Stimulated activated CD4-positive, alpha-beta T cell treated with anti-CD3 and anti-CD28 coated beads, Interleukin-2, amount 100 ng/mL, for 48 hours (primary cell): ENCODE data around the gene MED12.
"Not testable (repeated sequence)": the region's sequence is repeated elsewhere in the genome, so short reads cannot be mapped to it uniquely, and the experiment has no call there.

ENCODE experiments used
- DNase-seq, 2 donors: peaks; one replicate each; pipeline ENCODE4 v3.0.0-alpha.2; 2020

MED12 gene

DNA sequence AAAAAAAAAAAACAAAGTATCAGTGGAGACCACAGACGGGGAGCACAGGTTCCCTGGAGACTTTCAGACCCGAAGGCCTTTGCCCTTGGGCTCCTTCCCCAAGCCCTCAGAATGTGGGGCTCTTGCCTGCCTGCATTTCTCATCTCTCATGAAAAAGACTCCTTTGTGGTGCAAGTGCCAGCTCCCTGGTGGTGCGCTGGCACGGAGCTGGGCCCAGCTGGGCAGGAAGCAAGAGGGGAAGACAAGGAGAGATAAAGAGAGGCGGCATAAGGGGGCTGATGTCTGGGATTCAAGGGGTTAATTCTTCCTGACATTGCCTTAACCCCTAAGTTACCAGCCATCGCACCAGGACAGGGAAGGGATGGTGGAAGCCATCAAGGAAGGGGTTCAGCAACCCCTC lies 48.1 kb downstream of the MED12 start:
- DNase-seq = no peak

DNA sequence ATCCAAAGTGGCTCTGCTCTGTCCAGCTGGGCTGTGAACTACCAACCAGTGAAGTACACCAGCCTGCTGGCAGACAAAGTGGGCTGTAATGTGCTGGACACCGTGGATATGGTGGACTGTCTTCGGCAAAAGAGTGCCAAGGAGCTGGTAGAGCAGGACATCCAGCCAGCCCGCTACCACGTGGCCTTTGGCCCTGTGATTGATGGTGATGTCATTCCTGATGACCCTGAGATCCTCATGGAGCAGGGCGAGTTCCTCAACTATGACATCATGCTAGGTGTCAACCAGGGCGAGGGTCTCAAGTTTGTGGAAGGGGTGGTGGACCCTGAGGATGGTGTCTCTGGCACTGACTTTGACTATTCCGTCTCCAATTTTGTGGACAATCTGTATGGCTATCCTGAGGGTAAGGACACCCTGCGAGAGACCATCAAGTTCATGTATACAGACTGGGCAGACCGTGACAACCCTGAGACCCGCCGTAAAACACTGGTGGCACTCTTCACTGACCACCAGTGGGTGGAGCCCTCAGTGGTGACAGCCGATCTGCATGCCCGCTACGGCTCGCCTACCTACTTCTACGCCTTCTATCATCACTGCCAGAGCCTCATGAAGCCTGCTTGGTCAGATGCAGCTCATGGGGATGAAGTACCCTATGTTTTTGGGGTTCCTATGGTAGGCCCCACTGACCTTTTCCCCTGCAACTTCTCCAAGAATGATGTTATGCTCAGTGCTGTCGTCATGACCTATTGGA lies 48.8 kb downstream of the MED12 start:
- DNase-seq = no peak

DNA sequence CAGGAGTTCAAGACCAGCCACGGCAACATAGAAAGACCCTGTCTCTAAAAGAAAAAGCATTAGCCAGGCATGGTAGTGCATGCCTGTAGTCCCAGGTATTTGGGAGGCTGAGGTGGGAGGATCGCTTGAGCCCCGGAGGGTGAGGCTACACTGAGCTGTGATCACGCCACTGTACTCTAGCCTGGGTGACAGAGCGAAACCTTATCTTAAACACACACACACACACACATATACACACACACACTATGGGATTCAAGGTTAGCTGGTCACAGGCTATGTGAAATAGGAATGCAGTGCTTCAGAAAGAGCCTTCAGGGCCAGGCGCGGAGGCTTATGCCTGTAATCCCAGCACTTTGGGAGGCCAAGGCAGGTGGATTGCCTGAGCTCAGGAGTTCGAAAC lies 49.7 kb downstream of the MED12 start:
- no peak for DNase-seq

DNA sequence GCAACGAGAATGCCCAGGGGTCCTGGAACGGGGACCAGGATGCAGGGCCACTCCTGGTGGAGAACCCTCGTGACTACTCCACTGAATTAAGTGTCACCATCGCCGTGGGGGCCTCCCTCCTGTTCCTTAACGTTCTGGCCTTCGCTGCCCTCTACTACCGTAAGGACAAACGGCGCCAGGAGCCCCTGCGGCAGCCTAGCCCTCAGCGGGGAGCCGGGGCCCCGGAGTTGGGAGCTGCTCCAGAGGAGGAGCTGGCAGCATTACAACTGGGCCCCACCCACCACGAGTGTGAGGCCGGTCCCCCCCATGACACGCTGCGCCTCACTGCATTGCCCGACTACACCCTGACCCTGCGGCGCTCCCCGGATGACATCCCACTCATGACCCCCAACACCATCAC lies 51.2 kb downstream of the MED12 start:
- no peak for DNase-seq

DNA sequence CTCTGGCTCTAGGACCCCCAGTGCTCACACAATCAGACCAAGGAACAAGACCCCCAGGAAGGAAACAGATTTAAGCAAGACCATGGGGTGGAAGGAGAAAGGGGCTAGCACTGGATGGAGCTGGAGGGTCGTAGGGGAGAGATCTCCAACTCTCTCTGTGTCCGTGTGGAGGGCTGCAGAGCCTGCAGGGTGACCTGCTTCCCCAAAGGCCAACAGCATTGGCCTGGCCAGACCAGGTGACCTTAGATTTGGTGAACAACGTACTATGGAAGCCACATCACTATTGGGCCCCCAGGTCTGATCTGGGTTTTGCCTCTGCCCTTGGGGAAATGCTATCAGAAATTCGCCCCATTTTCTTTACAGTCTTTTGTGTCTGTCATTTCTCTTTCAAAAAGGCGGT lies 52.3 kb downstream of the MED12 start:
- no peak for DNase-seq

DNA sequence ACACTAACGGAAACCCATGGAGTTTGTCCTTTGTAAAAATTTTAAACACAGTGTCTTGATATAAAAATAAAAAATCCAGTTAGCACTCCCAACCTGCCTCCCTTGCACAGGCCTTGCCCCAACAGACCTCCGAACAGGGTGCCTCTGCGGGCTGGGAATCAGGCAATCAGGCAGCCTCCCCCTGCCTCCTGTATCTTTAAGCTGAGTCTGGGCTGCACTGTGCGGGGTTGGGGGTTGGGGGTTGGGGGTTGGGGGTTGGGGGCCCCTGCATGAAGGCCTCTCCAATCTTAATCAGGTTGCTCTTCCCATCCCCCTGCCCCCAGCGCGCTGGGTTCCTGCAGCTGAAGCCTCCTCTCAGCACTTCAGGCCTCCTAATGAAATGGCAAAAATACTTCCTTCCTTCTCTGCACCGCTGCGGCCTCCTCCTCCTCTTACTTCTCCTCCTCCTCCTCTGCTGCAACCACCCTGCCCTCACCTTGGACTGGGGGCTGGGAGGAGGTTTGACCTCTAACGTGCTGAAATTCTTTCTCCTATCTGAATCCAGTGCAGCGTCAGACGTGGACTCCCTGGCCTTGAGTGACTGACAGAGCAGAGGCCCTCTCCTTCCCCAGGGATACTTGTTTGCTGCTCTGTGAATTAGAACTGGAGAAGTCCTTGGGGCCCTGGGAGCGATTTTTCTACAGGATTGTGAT lies 52.9 kb downstream of the MED12 start:
- no peak for DNase-seq

DNA sequence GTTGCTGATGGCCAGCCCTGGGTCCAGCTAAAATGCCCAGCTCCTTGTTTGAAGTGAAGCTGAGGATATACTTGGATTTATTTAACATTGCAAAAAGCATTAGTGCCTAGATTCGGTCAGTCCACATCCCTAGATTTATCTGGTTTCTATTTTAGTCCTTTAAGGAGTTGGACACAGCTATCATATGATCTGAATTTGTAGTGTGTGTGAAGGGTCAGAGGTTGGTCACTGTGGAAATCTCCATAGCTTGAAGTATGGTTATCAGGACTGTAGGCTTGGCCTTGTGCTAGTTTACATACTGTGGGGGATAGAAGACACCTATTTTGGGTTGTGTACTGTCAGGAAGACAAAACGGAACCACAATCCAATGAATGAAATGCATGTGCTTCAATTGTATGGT lies 55.0 kb downstream of the MED12 start:
- DNase-seq = no peak

DNA sequence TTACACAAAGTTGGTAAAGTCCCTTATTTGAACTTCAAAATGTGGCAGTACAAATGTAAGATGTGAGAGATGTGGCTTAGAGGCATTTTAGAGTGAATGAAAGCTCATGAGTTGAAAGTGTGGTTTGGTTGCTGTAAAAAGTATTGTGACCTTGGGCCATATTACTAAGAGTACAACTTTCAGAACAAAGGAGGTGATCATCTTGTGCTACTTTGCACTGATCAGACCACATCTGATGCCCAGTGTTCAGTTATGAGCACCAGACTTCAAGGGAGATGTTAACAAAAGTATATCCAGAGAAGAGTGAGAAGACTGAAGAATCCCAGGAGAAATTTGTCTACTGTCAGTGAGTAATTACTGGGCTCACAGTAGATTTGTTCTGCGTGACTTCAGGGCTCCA lies 56.4 kb downstream of the MED12 start:
- no peak for DNase-seq

DNA sequence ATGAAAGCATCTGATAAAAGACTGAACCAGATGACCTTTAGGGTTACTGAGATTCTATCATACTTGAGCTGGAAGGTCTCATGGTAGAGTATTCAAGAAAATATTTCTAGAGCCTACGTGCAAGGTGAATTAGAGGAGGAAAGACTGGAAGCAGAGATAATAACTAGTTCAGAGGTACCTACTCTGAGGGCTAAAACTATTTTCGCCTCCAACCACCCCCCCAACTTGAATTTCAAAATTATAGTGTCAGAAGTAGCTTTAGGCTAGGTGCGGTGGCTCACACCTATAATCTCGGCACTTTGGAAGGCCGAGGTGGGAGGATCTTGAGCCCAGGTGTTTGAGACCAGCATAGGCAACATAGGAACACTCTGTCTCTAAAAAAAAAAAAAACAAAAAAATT lies 57.1 kb downstream of the MED12 start:
- DNase-seq = no peak

DNA sequence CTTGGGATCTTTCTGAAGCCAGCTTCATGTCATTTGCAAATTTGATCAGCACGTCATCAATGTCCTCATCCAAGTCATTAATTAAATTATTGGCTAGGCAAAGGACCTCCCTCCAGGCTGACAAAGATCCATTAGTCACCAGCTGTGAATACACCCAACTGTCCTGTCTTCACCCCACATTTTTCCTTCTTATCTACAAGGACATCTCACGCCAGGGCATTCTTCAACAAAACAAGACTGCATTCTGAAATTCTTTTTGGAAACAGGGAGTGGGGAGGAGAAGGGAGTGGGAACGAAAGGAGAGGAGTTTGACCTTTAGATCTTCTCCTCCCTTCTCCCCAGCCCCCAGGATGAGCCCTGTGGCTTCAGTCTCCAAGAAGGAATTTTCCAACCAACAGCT lies 58.9 kb downstream of the MED12 start:
- DNase-seq = no peak

DNA sequence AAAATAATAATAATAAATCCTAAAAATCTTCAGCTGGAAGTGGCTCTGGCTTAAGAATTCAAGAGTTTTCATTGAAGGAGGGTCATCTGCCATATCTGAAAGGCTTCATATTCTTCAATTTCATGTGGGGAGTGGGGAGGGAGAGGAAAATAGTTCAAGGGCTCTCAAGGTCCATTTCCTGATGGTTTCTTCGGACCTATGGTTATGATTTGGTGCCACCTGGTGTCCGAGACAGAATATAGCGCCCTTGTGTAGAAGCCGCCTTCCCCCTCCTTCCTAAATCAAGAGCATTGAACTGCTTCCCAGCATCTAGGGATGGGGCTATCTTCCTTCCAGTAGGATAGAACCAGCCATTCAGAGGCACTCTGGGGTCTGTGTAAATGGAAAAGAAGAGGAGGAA lies 60.5 kb downstream of the MED12 start:
- DNase-seq = peak; percentile 19 to 44

DNA sequence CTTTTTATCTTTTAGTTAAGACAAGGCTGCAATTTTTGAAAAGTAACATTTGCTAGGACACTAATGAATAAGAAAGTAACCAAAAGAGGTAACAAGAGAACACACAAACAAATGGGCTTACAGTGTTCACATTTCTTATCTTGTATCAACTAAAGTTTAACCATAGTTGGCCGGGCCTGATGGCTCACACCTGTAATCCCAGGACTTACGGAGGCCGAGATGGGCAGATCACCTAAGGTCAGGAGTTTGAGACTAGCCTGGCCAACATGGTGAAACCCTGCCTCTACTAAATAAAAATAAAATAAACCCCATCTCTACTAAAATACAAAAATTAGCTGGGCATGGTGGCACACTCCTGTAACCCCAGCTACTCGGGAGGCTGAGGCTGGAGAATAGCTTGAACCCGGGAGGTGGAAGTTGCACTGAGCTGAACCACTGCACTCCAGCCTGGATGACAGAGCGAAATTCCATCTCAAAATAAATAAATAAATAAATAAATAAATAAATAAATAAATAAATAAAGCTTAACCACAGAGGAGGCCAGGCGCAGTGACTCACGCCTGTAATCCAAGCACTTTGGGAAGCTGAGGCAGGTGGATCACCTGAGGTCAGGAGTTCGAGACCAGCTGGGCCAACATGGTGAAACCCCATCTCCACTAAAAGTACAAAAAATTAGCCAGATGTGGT lies 62.3 kb downstream of the MED12 start:
- not testable (repeated sequence) for DNase-seq

DNA sequence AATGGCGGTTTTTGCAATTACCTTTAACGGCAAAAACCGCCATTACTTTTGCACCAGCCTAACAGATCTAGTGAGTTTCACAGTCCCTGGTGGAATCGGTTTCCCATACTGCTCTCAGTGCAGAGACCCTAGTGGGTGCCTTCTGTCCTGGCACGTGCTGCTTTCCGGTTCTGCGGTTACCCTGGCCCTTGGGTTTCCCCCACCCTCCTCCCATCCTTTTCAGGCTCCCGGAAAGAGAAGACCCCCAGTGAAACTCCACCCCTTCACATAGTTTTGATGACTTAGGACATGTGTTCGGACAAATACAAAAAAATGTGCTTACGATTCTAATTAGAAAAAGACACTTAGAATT lies 63.1 kb downstream of the MED12 start:
- DNase-seq = peak in 1 of 2 donors; percentile 40

DNA sequence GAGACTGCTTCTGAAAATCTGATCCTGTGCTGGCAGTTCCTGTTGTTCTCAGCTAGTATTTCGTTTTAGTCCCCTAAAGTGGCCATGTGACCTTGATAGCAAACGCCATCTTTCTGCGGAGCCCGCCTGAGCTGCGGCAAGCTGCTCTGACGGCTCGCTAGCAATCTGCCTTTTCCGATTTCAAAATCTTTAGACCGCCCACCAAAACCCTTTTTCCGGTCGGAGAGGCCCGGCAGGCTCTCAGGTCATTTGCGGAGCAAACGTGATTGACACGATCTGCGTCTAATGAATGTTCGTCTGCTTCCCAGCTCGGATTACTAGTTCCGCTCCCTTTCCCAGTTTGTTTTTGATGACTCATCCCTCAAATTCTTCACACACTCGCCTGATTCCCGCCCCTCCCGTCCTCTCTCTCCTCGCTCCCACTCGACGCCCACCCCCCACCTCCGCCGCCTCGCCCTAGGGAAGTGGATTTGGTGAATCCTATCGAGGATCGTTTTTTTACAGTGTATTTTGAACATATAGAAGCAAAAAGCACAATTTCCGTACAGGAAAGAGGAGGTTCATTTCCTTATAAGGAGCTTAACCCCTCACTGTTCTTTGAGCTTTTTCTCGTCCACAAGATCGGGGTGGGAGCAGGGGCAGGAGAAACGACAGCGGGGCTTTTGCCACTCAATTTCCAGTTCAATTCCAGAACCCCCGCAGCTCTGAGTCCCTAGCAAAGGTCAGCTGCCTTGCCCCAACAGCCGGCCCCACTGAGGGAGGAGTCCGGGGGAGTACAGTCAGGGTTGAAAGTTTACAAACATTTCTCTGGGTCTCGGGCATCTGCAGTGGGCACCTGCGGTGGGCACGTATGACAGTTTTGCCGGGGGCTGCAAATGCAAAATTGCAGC lies 63.8 kb downstream of the MED12 start:
- DNase-seq = peak; percentile 63 to 69

DNA sequence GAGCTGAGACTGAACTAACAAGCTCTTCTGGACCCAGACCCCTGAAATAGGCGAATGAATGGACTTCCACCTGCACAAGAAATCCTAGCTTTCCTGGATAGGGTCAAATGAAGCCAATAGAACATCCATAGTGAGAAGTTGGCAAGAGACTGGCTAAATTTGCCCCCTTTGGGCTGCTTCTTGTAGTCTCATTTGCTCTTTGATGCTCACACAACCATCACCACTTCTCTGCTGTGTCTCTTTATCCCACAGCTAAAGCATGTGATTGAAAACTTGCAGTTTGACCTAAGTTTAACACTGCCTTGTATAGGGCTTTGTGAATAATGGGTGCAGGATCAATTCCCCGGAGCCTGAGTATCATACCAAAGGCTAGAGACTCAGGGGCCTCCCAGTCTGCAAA lies 64.5 kb downstream of the MED12 start:
- no peak for DNase-seq

DNA sequence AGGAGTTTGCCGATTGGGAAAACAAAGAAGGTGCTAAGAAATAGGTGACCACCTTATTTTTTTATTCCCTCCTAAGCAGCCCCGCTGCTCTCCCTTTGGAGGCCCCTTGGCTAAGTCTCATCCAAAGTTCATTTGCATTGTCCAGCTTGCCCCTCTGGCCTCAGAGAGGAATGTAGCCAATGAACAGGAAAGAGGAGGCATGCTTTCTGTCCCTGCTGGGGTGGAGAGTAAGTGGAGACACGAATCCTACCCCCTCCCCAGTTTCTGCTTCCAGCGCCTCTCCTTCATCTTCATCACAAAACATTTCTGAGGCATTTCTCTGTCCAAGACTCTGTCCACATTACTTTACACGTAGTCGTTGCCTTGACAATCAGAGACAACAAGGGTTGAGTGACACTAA lies 64.9 kb downstream of the MED12 start:
- no peak for DNase-seq

DNA sequence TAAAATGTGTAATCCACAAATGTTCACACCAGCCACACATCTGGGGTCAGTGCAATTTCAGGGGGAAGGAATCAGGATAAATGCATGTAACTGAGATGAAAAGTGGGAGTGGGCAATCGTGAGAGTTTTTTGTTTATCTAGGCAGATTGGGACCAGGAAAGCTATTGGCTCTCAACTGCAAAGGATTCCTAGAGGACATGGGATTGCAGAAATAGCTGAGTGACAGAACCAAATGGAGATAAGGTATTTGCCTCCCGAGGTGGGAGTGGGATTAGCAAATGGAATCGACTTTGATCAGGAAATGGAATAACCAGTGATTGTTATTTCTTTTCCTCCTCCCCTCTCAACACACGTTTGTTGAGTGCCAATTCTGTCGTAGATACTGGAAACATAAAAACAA lies 65.7 kb downstream of the MED12 start:
- no peak for DNase-seq

DNA sequence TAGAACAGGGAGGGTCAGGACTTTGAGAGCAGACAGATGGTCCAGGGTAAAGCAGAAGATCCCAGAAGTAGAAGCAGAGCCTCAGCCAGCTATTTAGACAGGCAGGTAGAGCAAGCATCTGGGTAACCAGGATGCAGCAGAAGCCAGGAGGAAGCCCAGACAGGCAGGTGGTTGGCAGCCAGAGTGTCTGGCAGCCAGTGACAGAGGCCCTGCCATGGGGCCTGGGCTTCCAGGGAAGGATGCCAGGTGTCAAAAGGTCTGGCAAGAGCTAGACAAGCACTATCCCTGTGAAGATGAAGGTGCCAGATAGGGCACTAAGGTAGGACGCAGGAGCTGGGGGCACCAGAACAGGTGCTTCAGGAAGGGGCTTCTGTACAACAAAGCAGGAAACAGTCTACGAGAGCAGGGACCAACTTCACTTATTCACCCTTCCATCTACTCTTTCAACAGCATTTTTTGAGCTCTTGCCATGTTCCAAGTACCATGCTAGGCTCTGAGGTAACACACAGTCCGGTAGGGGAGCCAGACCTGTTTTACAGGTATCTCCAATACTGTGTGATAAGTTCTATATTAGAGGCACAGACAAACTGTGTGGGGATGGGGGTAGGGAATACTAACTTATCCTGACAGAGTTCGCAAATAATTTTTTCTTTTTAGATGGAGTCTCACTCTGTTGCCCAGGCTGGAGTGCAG lies 66.6 kb downstream of the MED12 start:
- DNase-seq = no peak

DNA sequence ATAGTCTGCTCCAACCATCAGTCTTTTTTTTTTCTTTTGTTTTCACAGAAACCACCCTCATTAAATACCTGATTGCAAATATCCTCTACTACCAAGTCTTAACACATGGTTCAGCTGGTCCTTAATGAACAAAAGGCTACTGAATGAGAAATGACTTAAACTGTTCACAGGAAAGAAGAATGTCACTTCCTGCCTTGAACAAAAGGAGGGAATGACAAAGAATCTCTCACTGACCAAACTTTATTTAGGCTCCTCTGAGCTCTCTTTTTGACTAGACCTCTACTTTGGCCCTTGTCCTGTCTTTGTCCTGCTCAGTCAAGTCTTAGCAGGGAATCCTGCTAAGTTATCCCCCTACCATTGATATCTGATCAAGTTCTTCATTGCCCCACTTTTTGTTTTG lies 72.9 kb downstream of the MED12 start:
- no peak for DNase-seq
